ENCODE measurements around the gene PLXNA4. TPM values are rescaled to one million over a fixed set of nuclear protein-coding genes. Genes with fewer than 3 reads are reported as not detected.

The PLXNA4 gene
- total RNA-seq, 1 donor from 2014 or later, result 5.2 TPM

GRCh38 chr7:132205509-132205908 lies 370.8 kb downstream of the PLXNA4 start:
- no peak for DNase-seq (ENCODE audit: low spot score in 2 of 2, unreplicated experiment in 2 of 2)
- Mint-ChIP-seq H3K27ac (no peak overlapping the region), H3K4me1 (peaks cover 5% of the 10 kb centered on the region)

GRCh38 chr7:132203021-132203420 lies 373.2 kb downstream of the PLXNA4 start:
- Mint-ChIP-seq H3K27ac (no peak overlapping the region), H3K27me3 (ENCODE audit: low read depth) (peaks cover 39% of the 10 kb centered on the region), H3K9me3 (no peaks in the 10 kb centered on the region), H3K4me1 (peaks cover 9% of the 10 kb centered on the region), H3K36me3 (no peaks in the 10 kb centered on the region), H3K4me3 (no peak overlapping the region)
- no peak for TF ChIP-seq CTCF (IDR thresholded peaks at IDR 0.05; ENCODE audit: unreplicated experiment)
- DNase-seq (ENCODE audit: low spot score in 2 of 2, unreplicated experiment in 2 of 2), result no peak

More at GRCh38 chr7:132205509-132205908, 370.8 kb downstream of the PLXNA4 start:
- Mint-ChIP-seq H3K9me3 (no peaks in the 10 kb centered on the region), H3K27me3 (ENCODE audit: low read depth) (peaks cover 25% of the 10 kb centered on the region), H3K36me3 (no peaks in the 10 kb centered on the region), H3K4me3 (no peak overlapping the region)
- no peak for TF ChIP-seq CTCF (IDR thresholded peaks at IDR 0.05; ENCODE audit: unreplicated experiment)

- no peak for TF ChIP-seq CTCF (IDR thresholded peaks at IDR 0.05; ENCODE audit: unreplicated experiment)
- no peaks in the 10 kb centered on the region for H3K9me3 Mint-ChIP-seq
- DNase-seq (ENCODE audit: low spot score in 2 of 2, unreplicated experiment in 2 of 2), result no peak
- no peaks in the 10 kb centered on the region for H3K36me3 Mint-ChIP-seq
- no peak overlapping the region for H3K4me3 Mint-ChIP-seq
- peaks cover 41% of the 10 kb centered on the region for H3K27me3 Mint-ChIP-seq (ENCODE audit: low read depth)
- H3K4me1 Mint-ChIP-seq, result peaks cover 9% of the 10 kb centered on the region
- no peak overlapping the region for H3K27ac Mint-ChIP-seq
Observed at GRCh38 chr7:132202541-132202940, 373.7 kb downstream of the PLXNA4 start.

GRCh38 chr7:132200141-132200540 lies 376.1 kb downstream of the PLXNA4 start:
- no peaks in the 10 kb centered on the region for H3K9me3 Mint-ChIP-seq
- peaks cover 45% of the 10 kb centered on the region for H3K27me3 Mint-ChIP-seq (ENCODE audit: low read depth)
- peaks cover 5% of the 10 kb centered on the region for H3K4me1 Mint-ChIP-seq
- H3K36me3 Mint-ChIP-seq, result no peaks in the 10 kb centered on the region
- no peak overlapping the region for H3K4me3 Mint-ChIP-seq
- no peak for DNase-seq (ENCODE audit: low spot score in 2 of 2, unreplicated experiment in 2 of 2)
- H3K27ac Mint-ChIP-seq, result no peak overlapping the region
- no peak for TF ChIP-seq CTCF (IDR thresholded peaks at IDR 0.05; ENCODE audit: unreplicated experiment)

- peaks cover 46% of the 10 kb centered on the region for H3K27me3 Mint-ChIP-seq (ENCODE audit: low read depth)
- H3K36me3 Mint-ChIP-seq, result no peaks in the 10 kb centered on the region
- H3K9me3 Mint-ChIP-seq, result no peaks in the 10 kb centered on the region
- TF ChIP-seq CTCF (IDR thresholded peaks at IDR 0.05; ENCODE audit: unreplicated experiment), result no peak
- H3K4me3 Mint-ChIP-seq, result no peak overlapping the region
- DNase-seq (ENCODE audit: low spot score in 2 of 2, unreplicated experiment in 2 of 2), result no peak
- H3K27ac Mint-ChIP-seq, result no peak overlapping the region
- peaks cover 5% of the 10 kb centered on the region for H3K4me1 Mint-ChIP-seq
Observed at GRCh38 chr7:132199626-132200025, 376.6 kb downstream of the PLXNA4 start.

GRCh38 chr7:132197772-132198171 lies 378.5 kb downstream of the PLXNA4 start:
- no peak for TF ChIP-seq CTCF (IDR thresholded peaks at IDR 0.05; ENCODE audit: unreplicated experiment)
- Mint-ChIP-seq H3K4me1 (peaks cover 5% of the 10 kb centered on the region), H3K9me3 (no peaks in the 10 kb centered on the region), H3K27me3 (ENCODE audit: low read depth) (peaks cover 38% of the 10 kb centered on the region), H3K27ac (no peak overlapping the region), H3K4me3 (no peak overlapping the region), H3K36me3 (no peaks in the 10 kb centered on the region)
- no peak for DNase-seq (ENCODE audit: low spot score in 2 of 2, unreplicated experiment in 2 of 2)
